Prostate gland (tissue), 2 donors: ENCODE data around the gene CLHC1.

ENCODE experiments used
- POLR2A ChIP-seq: fragments of 450-650 bp; IDR thresholded peaks from one replicate; pipeline ENCODE4 v1.6.1; 2016; ENCODE audit warnings: antibody characterized with exemption, mild to moderate bottlenecking
- POLR2AphosphoS5 ChIP-seq: sonication (generic); formaldehyde crosslinking; IDR thresholded peaks from one replicate; pipeline ENCODE4 v1.6.1; 2017; ENCODE audit warnings: antibody characterized with exemption
- TF ChIP-seq, protein P1 (sequence below), 4 experiments: fragments of 200-600 bp in 2 of 4; fragments of 450-650 bp in 2 of 4; sonication (generic) in 2 of 4; IDR thresholded peaks; 1 replicate in 3 of 4; 2 replicates in 1 of 4; pipeline ENCODE4 v1.5.1; 2016 to 2019; ENCODE audit warnings: antibody characterized with exemption in 4 of 4, mild to moderate bottlenecking in 2 of 4, moderate library complexity in 2 of 4

DNA sequence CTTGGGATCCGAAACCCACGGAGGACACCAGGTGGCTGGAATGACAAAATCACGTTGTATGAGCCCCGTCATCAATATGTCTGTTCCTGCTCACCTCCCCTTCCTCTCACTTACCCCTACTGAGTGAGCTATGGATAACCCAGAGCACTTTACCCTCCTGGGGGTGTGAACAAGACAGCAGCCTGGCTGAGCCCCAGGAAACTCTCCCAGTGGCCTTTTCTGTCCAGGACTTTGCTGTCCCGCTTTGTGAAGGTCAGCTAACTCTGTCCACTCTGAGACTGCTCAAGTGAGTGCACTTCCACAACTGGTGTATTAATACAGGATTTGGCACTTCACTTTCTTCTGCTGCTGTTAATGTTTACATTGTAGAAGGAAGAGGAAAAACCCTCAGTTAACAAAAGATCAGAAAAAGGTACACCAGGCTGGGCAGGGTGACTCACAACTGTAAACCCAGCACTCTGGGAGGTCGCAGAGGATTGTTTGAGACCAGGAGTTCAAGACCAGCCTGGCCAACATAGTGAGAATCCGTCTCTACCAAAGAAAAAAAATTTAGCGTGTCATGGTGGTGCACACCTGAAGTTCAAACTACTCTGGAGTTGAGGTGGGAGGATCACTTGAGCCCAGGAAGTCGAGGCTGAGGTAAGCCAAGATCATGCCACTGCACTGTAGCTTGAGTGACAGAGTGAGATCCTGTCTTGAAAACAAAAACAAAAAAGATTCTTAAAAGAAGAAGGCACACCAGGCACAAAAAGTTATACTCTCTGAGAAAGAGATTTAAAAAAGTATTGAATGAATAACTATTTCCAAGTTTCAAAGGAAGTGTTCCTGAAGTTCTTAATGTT is 90.3 kb downstream of the CLHC1 start:
- TF ChIP-seq POLR2AphosphoS5 (no peak), POLR2A (no peak)
- TF ChIP-seq, protein P1, sequence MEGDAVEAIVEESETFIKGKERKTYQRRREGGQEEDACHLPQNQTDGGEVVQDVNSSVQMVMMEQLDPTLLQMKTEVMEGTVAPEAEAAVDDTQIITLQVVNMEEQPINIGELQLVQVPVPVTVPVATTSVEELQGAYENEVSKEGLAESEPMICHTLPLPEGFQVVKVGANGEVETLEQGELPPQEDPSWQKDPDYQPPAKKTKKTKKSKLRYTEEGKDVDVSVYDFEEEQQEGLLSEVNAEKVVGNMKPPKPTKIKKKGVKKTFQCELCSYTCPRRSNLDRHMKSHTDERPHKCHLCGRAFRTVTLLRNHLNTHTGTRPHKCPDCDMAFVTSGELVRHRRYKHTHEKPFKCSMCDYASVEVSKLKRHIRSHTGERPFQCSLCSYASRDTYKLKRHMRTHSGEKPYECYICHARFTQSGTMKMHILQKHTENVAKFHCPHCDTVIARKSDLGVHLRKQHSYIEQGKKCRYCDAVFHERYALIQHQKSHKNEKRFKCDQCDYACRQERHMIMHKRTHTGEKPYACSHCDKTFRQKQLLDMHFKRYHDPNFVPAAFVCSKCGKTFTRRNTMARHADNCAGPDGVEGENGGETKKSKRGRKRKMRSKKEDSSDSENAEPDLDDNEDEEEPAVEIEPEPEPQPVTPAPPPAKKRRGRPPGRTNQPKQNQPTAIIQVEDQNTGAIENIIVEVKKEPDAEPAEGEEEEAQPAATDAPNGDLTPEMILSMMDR (IDR thresholded peaks at IDR 0.05): no peak
